Neural progenitor cell (in vitro differentiated cells): ENCODE measurements around the gene ELMOD1. TPM values are rescaled to one million over a fixed set of nuclear protein-coding genes. Genes with fewer than 3 reads are reported as not detected.

Experiments
- DNase-seq: peaks from one replicate; pipeline ENCODE4 v3.0.0-alpha.2; 2016; ENCODE audit warnings: low spot score
- H2AFZ ChIP-seq: fragments of 200-600 bp; sonication (generic); replicated peaks from 2 replicates; pipeline ENCODE4 v1.6.1; 2016; ENCODE audit warnings: antibody characterized with exemption
- H3F3A ChIP-seq: fragments of 200-600 bp; sonication (generic); 2 replicates; pipeline ENCODE4 v1.6.1; 2016; ENCODE audit warnings: antibody characterized with exemption, low read depth
- H3K27ac ChIP-seq: fragments of 200-600 bp; sonication (generic); 2 replicates; pipeline ENCODE4 v1.5.1; 2016; ENCODE audit warnings: mild to moderate bottlenecking
- H3K27me3 ChIP-seq: fragments of 200-600 bp; sonication (generic); 2 replicates; pipeline ENCODE4 v1.6.1; 2016; ENCODE audit warnings: mild to moderate bottlenecking, moderate library complexity
- H3K36me3 ChIP-seq: fragments of 200-600 bp; sonication (generic); 2 replicates; pipeline ENCODE4 v1.5.1; 2016
- H3K4me1 ChIP-seq: fragments of 200-600 bp; sonication (generic); 2 replicates; pipeline ENCODE4 v1.6.1; 2016; ENCODE audit warnings: mixed run types
- H3K4me2 ChIP-seq: fragments of 200-600 bp; sonication (generic); 2 replicates; pipeline ENCODE4 v1.6.1; 2016
- H3K4me3 ChIP-seq: fragments of 200-600 bp; sonication (generic); 2 replicates; pipeline ENCODE4 v1.5.1; 2016
- H3K79me2 ChIP-seq: fragments of 200-600 bp; sonication (generic); 2 replicates; pipeline ENCODE4 v1.6.1; 2016; ENCODE audit warnings: low read depth
- H3K9ac ChIP-seq: fragments of 200-600 bp; sonication (generic); 2 replicates; pipeline ENCODE4 v1.6.1; 2016
- H3K9me3 ChIP-seq: fragments of 200-600 bp; sonication (generic); 2 replicates; pipeline ENCODE4 v1.5.1; 2016; ENCODE audit warnings: low read depth
- H4K20me1 ChIP-seq: fragments of 200-600 bp; sonication (generic); 2 replicates; pipeline ENCODE4 v1.6.1; 2016; ENCODE audit warnings: low read depth
- H3K27ac Mint-ChIP-seq: 3 replicates; pipeline ENCODE4 v1.8.0; 2021; ENCODE audit warnings: mixed read lengths
- H3K27me3 Mint-ChIP-seq: 2 replicates; pipeline ENCODE4 v1.8.0; 2022; ENCODE audit warnings: low read depth, mild to moderate bottlenecking, inconsistent platforms, moderate library complexity, mixed read lengths; ENCODE audit not compliant: insufficient read depth
- H3K36me3 Mint-ChIP-seq: 3 replicates; pipeline ENCODE4 v1.8.0; 2021; ENCODE audit warnings: mixed read lengths
- H3K4me1 Mint-ChIP-seq: 3 replicates; pipeline ENCODE4 v1.8.0; 2021; ENCODE audit warnings: mixed read lengths
- H3K4me3 Mint-ChIP-seq: 3 replicates; pipeline ENCODE4 v1.8.0; 2021; ENCODE audit warnings: mild to moderate bottlenecking, moderate library complexity, mixed read lengths
- H3K9me3 Mint-ChIP-seq: 3 replicates; pipeline ENCODE4 v1.8.0; 2020; ENCODE audit warnings: mixed read lengths
- CTCF ChIP-seq: fragments of 200-600 bp; sonication (generic); IDR thresholded peaks from 2 replicates; pipeline ENCODE4 v1.5.1; 2017; ENCODE audit warnings: antibody characterized with exemption, mild to moderate bottlenecking
- EZH2 ChIP-seq: fragments of 200-600 bp; sonication (generic); IDR thresholded peaks from 2 replicates; pipeline ENCODE4 v1.6.1; 2017; ENCODE audit warnings: antibody characterized with exemption, mild to moderate bottlenecking, moderate library complexity
- EZH2phosphoT487 ChIP-seq: fragments of 200-600 bp; sonication (generic); IDR thresholded peaks from 2 replicates; pipeline ENCODE4 v1.6.1; 2017; ENCODE audit warnings: antibody characterized with exemption
- total RNA-seq: library from RNA; depleted of rRNA; stranded (reverse); fragments of >200 nt; gene quantifications from 2 replicates; pipeline ENCODE4 v1.2.3, GENCODE V29; 2015; ENCODE audit warnings: low replicate concordance

ELMOD1 gene
- total RNA-seq, 1 donor from 2014 or later, result not detected

GRCh38 chr11:107651672-107652071, 60.7 kb downstream of the ELMOD1 start:
- Mint-ChIP-seq H3K36me3 (no peaks in the 10 kb centered on the region), H3K9me3 (no peaks in the 10 kb centered on the region), H3K27me3 (peaks cover 3% of the 10 kb centered on the region), H3K4me1 (peaks cover 25% of the 10 kb centered on the region), H3K4me3 (no peak overlapping the region), H3K27ac (no peak overlapping the region)
- Histone ChIP-seq H3K4me2 (no peak overlapping the region), H4K20me1 (no peaks in the 10 kb centered on the region), H3K4me3 (no peak overlapping the region), H3F3A (no peaks in the 10 kb centered on the region), H3K9me3 (no peaks in the 10 kb centered on the region), H3K27ac (no peak overlapping the region), H3K79me2 (no peaks in the 10 kb centered on the region), H3K27me3 (no peaks in the 10 kb centered on the region), H2AFZ (no peak overlapping the region), H3K4me1 (peaks cover 10% of the 10 kb centered on the region), H3K9ac (no peak overlapping the region), H3K36me3 (no peaks in the 10 kb centered on the region)
- peak; percentile 16 for DNase-seq
- TF ChIP-seq EZH2phosphoT487, result no peak
- no peak for TF ChIP-seq EZH2
- TF ChIP-seq CTCF, result peak; percentile 15

GRCh38 chr11:107653076-107653475, 62.1 kb downstream of the ELMOD1 start:
- TF ChIP-seq EZH2phosphoT487, result no peak
- no peak for TF ChIP-seq CTCF
- TF ChIP-seq EZH2, result no peak
- peaks cover 13% of the 10 kb centered on the region for H3K4me1 Mint-ChIP-seq
- no peak overlapping the region for H3K27ac Mint-ChIP-seq
- H3K79me2 ChIP-seq, result no peaks in the 10 kb centered on the region
- no peaks in the 10 kb centered on the region for H3F3A ChIP-seq
- H3K4me1 ChIP-seq, result peaks cover 4% of the 10 kb centered on the region
- H3K9me3 ChIP-seq, result no peaks in the 10 kb centered on the region
- no peaks in the 10 kb centered on the region for H3K27me3 ChIP-seq
- H3K9me3 Mint-ChIP-seq, result no peaks in the 10 kb centered on the region
- H3K36me3 Mint-ChIP-seq, result no peaks in the 10 kb centered on the region
- DNase-seq, result no peak
- no peaks in the 10 kb centered on the region for H3K36me3 ChIP-seq
- H3K27me3 Mint-ChIP-seq, result peaks cover 1% of the 10 kb centered on the region
- no peak overlapping the region for H3K4me3 Mint-ChIP-seq
- H4K20me1 ChIP-seq, result no peaks in the 10 kb centered on the region
- no peak overlapping the region for H3K27ac ChIP-seq
- H2AFZ ChIP-seq, result peak overlapping the region; percentile 47
- no peak overlapping the region for H3K4me2 ChIP-seq
- no peak overlapping the region for H3K9ac ChIP-seq
- H3K4me3 ChIP-seq, result no peak overlapping the region

DNA sequence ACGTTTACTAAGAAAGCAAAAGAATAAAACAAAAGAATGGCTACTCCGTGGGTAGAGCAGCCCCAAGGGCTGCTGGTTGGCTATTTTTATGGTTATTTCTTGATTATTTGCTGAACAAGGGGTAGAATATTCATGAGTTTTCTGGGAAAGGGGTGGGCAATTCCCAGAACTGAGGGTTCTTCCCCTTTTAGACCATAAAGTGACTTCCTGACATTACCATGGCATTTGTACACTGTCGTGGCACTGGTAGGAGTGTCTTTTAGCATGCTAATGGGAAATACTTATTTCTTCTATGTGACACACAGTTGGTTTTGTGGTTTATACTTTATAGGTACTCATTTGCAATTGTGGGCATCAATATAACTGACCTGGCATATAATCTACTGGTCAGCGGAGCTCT, 64.7 kb downstream of the ELMOD1 start:
- Histone ChIP-seq H3K79me2 (no peaks in the 10 kb centered on the region), H3K27ac (no peak overlapping the region), H3K36me3 (no peaks in the 10 kb centered on the region), H3K27me3 (no peaks in the 10 kb centered on the region), H3F3A (no peaks in the 10 kb centered on the region), H3K9ac (no peak overlapping the region), H3K4me3 (no peak overlapping the region), H3K9me3 (no peaks in the 10 kb centered on the region), H2AFZ (no peak overlapping the region), H3K4me2 (no peak overlapping the region), H4K20me1 (no peaks in the 10 kb centered on the region), H3K4me1 (no peaks in the 10 kb centered on the region)
- no peak overlapping the region for H3K4me3 Mint-ChIP-seq
- H3K27ac Mint-ChIP-seq, result no peak overlapping the region
- no peaks in the 10 kb centered on the region for H3K27me3 Mint-ChIP-seq
- DNase-seq, result no peak
- H3K9me3 Mint-ChIP-seq, result no peaks in the 10 kb centered on the region
- TF ChIP-seq CTCF (no peak), EZH2phosphoT487 (no peak), EZH2 (no peak)
- H3K36me3 Mint-ChIP-seq, result no peaks in the 10 kb centered on the region
- peaks cover 7% of the 10 kb centered on the region for H3K4me1 Mint-ChIP-seq
